Measurements from ENCODE around the gene BCKDHB.
A peak's percentile ranks its signal among the peaks of the same experiment; 100 is the strongest.

The BCKDHB gene

DNA sequence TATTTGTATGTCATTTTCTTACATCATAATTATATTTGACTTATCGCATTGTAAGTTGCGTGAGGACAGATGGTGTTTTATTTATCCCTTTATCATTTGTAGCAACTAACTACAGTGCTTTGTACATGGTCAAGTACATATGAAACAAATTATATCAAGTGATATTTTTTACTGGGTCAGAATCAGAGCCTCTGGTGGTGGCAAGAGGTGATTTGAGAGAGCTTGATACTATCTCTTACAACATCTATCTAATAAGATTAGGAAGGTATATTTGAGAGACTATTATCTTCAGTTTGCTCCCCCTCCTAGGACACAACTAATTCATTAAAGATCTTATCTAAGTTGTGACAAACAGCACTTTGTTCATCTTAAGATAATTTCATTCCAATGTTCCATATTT, 47.7 kb downstream of the BCKDHB start:
- no peak for DNase-seq

DNA sequence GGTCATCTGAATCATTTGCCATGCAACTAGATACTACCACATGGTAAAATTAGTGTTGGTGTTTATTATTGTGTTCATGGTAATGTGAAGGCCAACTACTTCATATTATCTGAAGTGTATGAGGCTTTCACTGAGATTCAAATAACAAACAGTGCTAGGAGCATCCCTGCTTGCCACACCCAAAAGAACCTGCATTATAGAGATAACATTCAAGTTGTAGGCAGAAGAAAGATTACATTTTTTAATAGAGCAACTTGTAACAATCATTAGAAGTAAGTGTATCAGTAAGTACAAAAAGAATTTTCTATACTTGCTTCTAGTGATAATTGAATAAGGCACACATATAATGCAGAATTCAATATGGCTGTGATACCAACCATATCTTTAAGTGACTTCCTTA, 49.8 kb downstream of the BCKDHB start:
- no peak for DNase-seq

DNA sequence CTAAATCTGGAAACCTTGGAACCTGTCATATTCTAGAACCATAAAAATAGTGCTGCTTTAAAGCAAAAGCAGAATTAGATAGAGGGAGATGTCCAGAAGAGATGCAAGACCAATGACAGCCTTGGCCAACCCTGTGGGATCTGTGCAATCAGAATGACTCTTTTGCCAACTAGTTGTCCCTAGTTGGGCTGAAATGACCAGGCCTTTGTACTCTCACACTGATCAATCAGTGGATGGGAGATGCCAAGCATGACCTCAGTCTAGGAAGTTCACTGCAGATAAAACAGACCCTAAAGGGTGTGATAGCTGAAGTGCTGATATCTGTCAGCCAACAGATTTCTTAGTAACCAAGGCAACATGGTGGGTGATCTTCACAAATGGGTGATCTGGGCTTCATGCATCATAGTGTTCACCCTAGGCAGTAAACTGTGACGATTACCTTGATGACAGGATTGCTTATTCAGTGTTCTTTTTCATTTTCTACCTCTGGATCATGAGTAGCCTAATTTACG, 52.1 kb downstream of the BCKDHB start:
- no peak for DNase-seq

DNA sequence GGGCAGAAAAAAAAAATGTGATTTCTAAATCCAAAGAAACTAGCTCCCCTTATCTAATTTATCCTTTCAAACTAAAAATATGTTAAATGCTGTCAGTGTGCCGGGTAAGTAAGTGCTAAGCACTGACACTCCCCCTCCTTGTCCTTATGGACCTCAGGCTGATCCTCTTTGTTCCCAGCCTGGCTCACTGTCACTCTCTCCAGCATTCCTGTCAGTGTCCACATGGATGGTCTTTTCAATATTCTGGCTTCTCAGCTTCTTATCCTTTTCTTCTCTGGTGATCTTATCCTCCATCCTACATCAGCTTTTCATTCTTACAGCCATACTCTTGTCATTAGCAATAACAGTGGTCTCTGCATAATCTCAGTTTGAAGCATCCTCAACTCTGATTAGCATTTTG, 55.0 kb downstream of the BCKDHB start:
- DNase-seq: no peak

DNA sequence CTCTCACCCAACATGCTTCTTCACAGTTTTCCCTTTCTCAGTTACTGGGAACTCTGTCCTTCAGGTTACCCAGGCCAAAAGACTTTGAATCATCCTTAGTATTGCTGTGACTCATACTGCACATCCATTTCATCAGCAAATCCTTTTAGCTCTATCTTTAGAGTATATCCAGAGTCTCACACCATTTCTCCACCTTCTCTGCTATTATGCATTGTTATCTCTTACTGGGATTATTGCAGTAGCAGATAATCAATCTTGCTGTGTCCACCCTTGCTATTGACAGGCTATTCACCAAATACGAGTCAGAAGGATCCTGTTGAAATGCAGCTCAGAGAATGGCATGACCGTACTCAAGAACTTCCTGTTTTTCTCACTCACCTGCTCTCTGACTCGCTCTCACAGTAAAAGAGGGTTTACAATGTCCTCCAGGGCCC, 57.3 kb downstream of the BCKDHB start:
- no peak for DNase-seq

DNA sequence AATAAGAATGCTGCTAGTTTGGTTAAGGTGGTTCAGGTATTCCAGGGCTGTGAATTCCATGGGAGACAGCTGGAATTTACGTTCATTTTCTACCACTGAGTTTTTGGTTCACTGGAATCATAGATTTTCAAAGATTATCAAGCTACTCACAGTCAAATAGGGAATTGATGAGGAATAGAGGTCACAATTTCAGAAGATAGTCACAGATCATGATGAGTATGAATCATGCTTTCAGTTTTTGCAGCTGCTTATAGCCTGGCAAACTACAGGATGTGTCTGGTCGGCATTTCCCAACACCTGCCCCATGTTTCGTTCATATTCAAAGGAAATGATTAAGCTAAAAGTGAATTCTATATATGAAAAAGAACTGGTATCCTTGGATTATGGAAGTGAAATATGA, 58.7 kb downstream of the BCKDHB start:
- peak; percentile 60 for DNase-seq

DNA sequence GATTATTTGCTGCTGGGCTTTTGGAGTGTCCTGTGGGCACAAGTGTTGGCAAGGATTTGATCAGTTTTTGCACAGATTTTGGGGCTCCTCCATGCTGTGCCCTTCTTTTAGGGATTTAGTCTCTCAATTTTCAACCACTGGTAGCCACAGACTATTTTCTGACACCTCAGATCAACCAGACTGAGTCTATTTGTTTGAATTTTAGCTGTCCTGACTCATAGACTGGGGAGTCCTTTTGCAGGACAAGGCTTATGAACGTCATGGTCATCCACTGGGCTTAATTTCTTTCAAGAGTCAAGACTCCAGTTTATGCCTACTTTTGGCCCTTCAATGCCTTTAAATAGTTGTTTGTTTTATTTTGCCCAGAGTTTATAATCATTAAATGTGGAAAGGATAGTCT, 59.3 kb downstream of the BCKDHB start:
- DNase-seq: no peak

DNA sequence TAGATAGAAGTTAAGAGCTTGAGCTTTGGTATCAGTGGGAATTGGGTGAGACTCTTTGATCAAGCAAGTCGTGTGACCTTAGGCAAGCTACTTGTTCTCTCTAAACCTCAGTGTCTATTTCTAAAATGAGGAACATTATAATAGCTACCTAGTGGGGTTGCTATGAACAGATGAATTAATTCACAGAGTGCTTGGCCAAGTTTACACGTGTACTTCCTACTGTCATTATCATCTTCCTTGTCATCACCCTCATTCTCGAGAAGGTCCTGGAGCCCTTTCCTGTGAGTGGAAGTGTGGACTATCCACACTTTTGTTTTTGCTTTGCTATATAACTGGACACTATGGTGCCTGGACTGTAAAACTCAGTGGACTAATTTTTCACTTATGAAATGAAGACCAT, 64.0 kb downstream of the BCKDHB start:
- no peak for DNase-seq

DNA sequence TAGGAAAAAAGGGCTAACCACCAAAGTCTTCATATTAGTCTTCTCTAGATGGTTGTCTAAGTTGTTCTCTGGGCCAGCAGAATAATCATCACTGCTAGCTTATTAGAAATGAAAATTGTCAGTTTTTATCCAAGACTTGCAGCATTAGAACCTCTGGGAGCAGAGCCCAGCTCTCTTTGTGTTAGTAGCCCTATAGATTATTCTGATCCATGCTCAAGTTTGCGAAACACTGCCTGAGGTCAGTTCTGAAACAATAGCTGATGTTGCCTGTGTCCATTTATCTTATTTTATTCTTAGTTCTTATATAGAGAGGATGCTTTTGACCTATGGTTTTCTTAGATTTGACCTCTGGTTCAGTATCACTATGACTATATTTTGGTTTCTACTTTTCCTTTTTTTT, 66.9 kb downstream of the BCKDHB start:
- DNase-seq: no peak

DNA sequence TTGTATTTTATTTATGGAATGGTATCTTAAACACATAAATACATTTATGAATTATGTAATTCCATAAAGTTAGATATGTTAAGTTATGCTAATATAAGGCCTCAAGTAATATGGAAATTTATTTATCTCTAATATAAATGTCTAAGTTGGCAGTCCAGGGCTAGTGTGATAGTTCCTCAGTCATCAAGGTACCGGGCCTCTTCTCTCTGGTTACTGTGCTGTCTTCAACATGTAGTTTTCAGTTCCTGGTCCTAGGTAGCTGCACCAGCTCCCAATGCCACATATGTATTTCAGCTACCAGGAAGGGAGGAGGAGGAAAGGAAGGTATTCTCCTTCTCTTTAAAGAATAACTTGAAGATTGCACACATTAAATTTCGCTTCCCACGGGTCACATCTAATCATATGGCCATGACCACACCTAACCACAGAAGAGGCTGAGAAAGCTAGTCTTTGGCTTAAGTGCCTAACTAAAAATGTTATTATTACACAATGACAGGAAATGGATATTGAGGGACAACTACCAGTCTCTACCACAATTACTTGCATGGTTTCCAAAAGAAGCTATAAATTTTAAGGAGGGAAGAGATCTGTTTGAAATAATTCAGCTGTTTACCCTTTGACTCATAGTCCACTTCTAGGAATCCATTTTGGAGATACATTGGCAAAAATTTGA, 68.6 kb downstream of the BCKDHB start:
- DNase-seq: no peak

DNA sequence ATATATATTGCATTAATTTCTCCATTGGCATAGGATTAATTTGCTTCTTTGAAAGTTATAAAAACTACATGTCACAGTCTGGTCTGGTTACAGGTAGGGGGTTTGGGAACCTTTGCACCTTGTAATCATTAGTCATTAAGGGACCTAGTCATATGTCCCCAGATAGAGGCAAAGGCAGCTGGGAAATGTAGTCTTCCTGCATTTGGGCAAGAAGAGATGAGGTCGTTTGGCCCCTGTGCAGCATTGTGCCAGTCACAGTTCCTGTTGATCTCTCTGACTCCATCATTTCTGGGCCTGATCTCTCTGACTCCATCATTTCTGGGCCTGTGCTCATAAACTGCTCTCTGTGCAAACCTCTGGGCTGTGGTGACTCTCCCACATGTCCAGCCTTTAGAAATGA, 73.2 kb downstream of the BCKDHB start:
- peak; percentile 18 for DNase-seq

DNA sequence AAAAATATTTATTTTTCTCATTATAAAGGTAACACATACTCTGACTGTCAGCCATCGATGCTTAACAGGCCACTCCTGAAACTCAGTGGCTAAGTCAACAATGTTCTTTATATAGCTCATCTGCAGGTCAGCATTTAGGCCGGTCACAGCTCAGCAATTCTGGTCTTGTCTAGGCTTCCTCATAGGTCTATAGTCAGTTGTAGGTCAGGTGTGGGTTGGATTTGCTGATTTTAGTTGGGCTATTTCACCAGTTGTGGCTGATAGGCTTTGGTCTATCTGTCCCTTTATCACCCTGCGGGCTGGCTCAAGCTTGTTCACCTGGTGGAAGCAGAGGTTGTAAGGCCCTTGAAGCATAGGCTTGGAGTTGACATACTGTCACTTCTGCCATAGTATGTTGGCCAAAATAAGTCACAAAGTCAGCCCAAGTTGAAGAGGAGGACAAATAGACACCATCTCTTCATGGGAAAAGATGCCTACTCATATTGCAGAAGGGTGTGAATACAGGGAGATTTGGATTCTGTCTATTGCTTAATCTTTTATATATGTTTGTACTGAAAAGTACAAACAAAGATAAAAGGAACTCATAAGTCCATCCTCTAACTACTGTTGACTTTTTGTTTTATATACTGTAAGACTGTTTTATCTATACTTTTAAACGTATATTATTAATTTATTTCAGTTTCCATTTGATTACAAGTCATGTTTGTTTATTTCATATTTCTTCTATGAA, 75.0 kb downstream of the BCKDHB start:
- no peak for DNase-seq

DNA sequence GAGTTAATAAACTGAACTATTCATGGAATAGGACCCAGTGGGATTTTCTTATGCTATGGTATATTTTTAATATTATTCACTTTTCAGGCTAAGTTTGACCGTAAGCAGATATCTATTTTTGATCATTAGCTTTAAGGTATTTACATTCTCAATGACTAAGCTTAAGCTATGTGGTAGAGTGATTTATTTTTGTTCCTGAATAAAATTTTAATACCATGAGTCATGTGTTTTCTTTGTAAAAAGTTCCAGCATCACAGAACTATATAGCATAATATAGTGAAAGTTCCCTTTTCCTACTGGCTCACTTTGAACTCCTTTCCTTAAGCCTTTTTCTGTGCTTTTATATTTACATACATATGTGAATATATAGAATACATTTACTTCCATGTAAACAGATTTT, 75.8 kb downstream of the BCKDHB start:
- no peak for DNase-seq

DNA sequence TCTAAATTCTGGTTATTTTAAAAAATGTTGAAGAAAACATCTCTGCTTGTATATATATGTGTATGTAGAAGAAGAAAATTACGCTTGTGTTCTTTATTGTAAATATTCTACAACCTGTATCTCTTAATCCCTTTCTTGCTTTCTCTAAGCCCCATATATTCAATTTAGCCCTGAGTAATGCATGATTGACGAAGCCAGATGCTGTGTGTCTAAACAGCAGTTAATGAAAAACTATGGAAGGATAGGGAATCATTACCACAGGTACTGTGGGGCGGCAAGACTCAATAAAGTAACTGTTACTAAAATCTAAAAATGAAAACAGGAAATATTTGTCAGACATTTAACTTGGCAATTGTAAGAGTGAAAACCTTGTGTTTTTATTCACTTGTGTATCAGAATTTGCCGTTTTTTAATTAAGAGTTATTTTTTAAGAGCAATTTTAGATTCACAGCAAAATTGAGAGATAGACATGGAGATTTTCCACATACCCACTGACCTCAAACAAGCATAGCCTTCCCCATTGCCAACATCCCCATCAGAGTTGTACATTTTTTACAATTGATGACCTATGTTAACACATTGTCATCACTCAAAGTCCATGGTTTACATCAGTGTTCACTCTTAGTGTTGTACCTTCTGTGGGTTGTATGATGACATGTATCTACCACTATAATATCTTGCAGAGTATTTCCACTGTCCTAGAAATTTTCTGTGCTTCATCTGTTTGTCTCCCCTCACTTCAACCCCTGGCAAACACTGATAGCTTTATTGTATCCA, 76.7 kb downstream of the BCKDHB start:
- DNase-seq: no peak

DNA sequence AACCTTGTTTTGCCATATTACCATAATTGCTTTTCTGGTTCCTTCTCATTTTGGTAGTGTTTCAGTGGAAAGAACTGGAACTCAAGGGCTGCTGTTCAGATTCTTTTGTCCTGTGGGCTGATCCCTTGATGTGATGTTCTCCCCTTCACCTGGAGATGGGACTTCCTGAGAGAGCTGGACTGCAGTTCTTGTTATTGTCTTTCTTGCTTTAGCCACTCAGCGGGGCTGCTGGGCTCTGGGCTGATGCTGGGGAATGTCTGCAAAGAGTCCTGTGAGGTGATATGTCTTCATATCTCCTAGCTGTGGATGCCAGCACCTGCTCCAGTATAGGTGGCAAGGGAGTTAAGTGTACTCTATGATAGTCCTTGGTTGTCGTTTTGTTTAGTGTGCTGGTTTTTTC, 79.0 kb downstream of the BCKDHB start:
- no peak for DNase-seq

DNA sequence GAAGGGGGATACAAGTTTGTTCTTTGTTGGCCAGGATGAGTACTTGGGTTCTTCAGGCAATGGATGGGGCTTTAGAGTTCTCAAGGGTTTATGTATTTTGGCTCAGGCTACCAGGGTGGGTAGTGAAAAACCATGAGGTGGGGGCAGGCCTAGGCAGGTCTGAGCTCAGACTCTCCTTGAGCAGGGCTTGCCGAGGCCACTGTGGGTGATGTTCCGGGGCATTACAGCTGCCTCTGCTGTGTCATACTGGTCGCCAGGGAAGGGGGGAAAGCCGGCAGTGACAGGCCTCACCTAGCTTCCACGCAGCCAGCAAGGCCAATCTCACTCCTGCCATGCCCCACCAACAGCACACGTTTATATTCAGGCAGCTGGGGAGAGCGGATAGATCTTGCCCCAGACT, 79.6 kb downstream of the BCKDHB start:
- no peak for DNase-seq

DNA sequence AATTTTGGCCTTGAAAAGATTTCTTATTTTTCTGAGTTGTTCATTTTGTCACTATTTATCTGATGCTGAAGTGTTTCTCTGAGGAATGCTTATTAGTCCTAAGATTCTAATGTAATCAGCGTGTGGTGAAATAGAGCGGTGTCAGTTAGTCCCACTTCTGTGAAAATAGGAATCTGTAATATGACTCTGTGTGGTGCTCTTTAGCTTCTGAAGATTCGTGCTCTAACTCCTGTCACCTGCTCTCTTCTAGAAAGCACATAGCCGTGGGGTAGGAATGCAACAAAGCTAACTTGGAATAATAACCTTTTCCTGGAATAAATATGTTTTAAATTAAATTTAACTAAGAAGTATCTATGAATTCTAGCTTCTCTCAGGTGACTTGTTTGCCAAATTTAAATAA, 90.4 kb downstream of the BCKDHB start:
- DNase-seq: no peak

DNA sequence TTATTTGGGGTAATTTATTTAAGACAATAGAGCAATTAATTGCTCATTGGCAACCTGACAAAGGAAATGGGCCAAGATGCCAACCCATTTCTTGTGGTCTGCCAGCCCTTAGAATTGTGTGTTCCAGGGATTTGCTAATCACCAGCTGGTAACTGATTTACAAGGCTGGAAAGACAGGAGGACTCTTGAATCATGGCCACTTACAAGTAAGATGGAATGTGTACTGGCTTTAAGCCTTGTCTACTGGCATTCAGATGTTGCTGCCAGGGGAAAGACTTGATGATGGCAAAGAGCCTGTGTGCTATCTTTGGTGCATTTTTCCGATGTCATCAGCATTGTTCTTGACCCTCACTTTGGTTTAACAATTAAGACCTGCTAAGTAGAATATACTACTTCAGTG, 91.0 kb downstream of the BCKDHB start:
- DNase-seq: no peak

DNA sequence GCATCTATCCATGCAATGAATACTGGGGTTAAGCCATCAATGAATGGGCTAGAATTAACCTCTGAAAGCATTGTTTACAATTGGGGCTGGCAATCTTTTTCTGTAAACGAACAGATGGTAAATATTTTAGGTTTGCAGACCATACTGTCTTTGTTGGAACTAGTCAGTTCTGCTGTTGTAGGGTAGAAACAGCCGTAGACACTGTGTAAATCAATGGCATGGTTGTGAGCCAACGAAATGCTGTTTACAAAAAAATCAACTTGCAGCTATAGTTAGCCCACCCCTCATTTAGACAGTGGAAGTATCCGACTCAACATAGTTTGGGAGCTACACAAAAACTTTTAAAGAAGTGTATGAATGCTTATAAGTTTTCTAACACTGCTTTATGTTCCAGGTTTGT, 91.5 kb downstream of the BCKDHB start:
- DNase-seq: no peak

DNA sequence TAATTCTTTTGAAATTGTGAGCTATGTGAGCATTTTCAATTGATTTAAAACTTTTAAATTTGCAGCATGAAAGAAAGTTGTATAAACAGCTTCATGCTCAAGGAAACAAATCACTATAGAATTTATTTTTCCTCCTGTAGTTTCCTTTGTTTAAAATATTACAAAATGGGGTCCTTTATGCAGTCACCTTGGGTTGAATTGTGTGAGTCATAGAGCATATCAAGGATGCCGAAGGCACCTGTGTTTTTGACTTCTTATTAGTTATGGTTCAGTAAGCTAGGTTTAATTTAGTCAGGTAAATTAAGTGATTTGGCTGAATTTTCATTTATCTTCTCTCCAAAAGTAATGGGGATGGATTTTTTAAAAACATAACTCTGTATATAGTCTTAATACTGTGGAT, 96.8 kb downstream of the BCKDHB start:
- no peak for DNase-seq

DNA sequence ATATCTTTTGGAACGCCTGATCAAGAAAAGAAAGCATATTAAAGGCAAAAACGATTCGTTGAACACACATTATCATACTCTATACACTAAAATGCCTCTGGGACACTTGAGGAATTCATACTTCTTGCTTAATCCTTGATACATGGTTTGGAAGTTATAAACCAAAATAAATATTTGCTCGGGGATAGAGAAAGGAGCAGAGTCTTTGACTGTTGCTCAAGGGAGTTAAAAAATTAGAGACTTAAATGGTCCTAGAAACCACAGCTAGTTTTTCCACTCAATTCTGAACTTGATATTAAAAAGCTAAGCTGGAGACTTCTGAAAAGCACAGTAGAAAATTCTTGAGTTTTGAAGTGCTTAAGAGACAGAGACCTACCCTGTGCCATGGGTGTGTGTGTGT, 98.9 kb downstream of the BCKDHB start:
- no peak for DNase-seq

DNA sequence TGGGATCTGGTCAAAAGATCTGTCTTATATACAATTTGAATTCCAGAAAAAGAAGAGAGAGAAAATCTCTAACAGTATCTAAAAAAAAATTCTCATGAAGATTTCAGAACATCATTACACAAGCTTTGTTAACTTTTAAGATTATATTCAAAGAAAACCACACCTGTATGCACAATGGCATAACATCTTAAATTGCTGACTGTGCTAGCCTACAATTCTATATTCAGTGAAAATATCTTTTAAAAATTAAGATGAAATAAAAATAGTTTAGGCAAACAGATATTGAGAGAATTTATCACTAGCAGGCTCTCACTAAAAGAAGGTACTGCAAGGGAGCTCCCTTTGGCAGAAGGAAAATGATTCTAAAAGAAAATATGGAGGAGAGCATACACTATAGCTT, 100.3 kb downstream of the BCKDHB start:
- DNase-seq: no peak

DNA sequence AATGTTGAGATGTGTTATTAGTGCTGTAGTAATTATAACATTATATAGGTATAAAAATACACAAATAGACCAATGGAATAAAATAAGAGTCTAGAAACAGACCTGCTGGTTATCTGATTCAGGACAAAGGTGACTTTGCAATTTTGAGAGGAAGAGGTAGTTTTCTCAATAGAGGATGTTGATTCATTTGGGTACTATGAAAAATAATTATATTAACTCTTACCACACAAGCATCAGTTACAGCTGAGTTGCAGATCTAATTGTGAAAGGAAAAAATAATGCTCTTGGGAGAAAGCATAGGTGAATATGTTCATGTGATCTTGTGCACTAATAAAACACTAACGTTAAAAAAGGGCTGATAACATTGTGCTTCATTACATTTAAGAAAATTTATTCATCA, 103.0 kb downstream of the BCKDHB start:
- no peak for DNase-seq

DNA sequence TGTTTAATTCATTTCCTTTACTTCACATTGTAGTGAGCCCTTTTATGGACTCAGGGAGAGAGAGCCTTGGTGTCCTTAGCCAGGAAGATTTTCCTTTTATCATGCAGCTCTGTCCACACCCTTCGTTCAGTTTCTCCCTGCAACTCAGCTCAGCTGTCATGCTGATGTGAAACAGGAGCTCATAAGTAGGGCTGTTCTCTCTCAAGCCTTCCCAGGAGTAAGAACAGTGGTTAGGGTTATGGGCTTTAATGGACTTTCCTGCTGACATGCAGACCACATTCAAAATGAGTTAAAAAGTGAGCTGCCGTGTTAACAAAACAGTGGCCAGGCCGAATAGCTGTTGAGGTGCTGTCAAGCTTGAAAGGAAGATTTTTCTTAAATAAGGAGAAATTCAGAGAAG, 104.1 kb downstream of the BCKDHB start:
- no peak for DNase-seq

Data from activated CD4-positive, alpha-beta T cell treated with anti-CD3 and anti-CD28 coated beads for 48 hours (primary cell).